ENCODE data around the gene GTF2H2C.
"Not testable (repeated sequence)": the region's sequence is repeated elsewhere in the genome, so short reads cannot be mapped to it uniquely, and the experiment has no call there.

The GTF2H2C gene

GRCh38 chr5:69566172-69566571 is 6.2 kb downstream of the GTF2H2C start:
- not testable (repeated sequence) for DNase-seq (ENCODE audit: low read depth)

DNA sequence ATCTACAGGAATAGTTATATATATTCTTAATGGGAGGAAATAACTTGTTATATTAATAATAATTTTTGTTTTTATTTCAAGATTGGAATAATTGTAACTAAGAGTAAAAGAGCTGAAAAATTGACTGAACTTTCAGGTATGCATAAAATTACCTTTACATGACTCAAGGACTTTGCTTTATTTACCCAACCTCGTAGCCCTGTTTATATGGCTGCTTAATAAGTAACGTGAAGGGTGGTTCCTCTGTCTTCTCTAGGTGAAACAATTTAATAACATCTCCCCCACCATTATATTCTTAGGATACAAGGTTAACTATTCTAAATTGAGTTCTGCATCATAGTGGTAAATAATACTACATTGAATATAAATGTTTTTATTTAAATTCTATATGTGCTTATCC is 8.1 kb downstream of the GTF2H2C start:
- not testable (repeated sequence) for DNase-seq (ENCODE audit: low read depth)

DNA sequence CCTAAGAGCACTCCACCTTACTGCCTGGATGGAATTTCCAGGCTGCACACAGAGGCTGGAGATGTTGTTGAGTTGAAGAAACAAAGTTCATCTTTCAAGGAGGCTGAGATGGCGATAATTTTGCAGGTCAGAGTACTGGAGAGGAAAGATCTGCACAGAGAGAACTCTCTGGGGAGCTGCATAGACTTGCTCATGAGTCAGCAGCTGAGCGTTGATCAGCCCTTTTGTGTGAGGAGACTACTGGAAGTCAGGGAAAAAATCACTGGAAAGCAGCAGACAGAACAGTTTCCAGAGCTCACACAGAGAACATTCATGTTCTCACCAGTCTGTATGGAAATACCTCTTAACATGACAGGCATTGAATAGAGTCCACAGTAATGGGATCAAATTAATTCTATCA is 23.4 kb downstream of the GTF2H2C start:
- DNase-seq (ENCODE audit: low read depth) = not testable (repeated sequence)

DNA sequence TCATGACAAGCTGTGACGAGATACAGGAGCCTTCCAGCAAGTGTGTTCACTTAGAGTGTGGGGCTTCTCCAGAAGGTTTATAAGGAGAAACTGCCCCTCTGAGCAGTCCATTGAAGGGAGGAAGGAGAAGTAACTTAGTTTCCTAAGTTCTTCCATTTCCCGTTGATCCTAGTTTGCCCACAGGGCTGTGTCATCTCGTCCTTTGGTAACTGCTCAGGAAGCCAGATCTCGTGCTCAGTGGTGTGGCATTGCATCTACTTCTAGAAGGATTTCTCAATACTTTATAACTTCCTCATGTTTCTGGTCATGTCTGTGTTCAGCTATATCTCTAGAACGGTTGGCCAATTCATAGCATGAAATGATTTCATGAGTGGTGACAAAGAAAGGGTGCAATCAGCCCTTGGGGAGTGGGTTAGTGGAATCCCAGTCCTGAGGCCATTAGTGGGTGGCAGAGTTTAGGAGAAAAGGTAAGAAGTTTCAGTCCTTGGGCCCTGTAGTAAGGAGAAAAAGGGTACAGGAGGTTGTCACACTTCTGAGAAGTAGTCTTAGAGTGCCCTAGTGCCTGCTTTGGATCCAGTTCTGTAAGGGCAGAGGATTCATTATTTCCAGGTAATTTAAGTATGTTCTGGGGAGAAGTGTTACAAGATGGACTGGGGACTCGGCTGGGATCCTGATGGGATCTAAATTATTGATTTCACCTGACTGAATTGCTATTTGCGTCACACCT is 36.3 kb downstream of the GTF2H2C start:
- not testable (repeated sequence) for DNase-seq (ENCODE audit: low read depth)

DNA sequence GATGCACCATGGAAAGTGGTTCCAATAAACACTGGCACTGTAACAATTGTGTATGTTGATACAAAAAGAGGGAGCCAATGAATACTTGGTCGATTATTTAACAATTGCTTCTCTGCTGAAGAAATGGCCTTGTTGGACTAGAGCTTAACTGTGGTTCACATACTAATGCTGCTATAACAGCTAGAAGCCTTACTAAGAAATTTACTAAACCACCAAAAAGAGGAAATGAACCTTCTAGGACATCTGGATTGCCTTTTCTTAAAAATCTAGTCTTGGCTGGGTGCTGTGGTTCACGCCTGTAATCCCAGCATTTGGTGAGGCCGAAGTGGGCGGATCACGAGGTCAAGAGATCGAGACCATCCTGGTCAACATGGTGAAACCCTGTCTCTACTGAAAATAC is 42.0 kb downstream of the GTF2H2C start:
- DNase-seq (ENCODE audit: low read depth) = not testable (repeated sequence)

- DNase-seq (ENCODE audit: low read depth) = not testable (repeated sequence)
Measured at GRCh38 chr5:69606839-69607238, 46.8 kb downstream of the GTF2H2C start.

- not testable (repeated sequence) for DNase-seq (ENCODE audit: low read depth)
Measured at GRCh38 chr5:69607750-69608149, 47.8 kb downstream of the GTF2H2C start.

GRCh38 chr5:69608861-69609496 is 49.0 kb downstream of the GTF2H2C start:
- DNase-seq (ENCODE audit: low read depth) = not testable (repeated sequence)

- DNase-seq (ENCODE audit: low read depth) = not testable (repeated sequence)
Measured at GRCh38 chr5:69614843-69615242, 54.9 kb downstream of the GTF2H2C start.

- DNase-seq (ENCODE audit: low read depth) = not testable (repeated sequence)
Measured at GRCh38 chr5:69631879-69632278, 71.9 kb downstream of the GTF2H2C start.

All from activated T-helper 9 cell treated with anti-CD3 and anti-CD28 coated beads, Interleukin-2, amount 50 U/mL, for 16 hours (primary cell).